DOHH2 (cell line): ENCODE data around the gene UMODL1.

Source experiments
- H3F3A ChIP-seq: fragments of 200-600 bp; sonication (generic), shearing (Covaris generic); 2 replicates; pipeline ENCODE4 v1.6.0; 2016; ENCODE audit warnings: antibody characterized with exemption, mild to moderate bottlenecking; ENCODE audit not compliant: control insufficient read depth, insufficient read depth
- H3K27ac ChIP-seq: fragments of 200-600 bp; sonication (generic); 2 replicates; pipeline ENCODE4 v1.5.1; 2014; ENCODE audit warnings: low read depth, mild to moderate bottlenecking, low read length, moderate library complexity
- H3K27me3 ChIP-seq: fragments of 200-600 bp; sonication (generic); 2 replicates; pipeline ENCODE4 v1.6.1; 2014; ENCODE audit warnings: mild to moderate bottlenecking, low read length, mixed read lengths; ENCODE audit not compliant: control insufficient read depth
- H3K36me3 ChIP-seq: fragments of 200-600 bp; sonication (generic); 2 replicates; pipeline ENCODE4 v1.6.1; 2014; ENCODE audit warnings: mild to moderate bottlenecking, low read length, moderate library complexity, mixed read lengths; ENCODE audit not compliant: control insufficient read depth
- H3K4me1 ChIP-seq: fragments of 200-600 bp; sonication (generic); 2 replicates; pipeline ENCODE4 v1.6.1; 2014; ENCODE audit warnings: mild to moderate bottlenecking, low read length, mixed read lengths; ENCODE audit not compliant: control insufficient read depth
- H3K4me2 ChIP-seq: fragments of 200-600 bp; sonication (generic); 2 replicates; pipeline ENCODE4 v1.6.0; 2014; ENCODE audit warnings: mild to moderate bottlenecking, low read length, moderate library complexity
- H3K4me3 ChIP-seq: fragments of 200-600 bp; sonication (generic); 2 replicates; pipeline ENCODE4 v1.5.1; 2014; ENCODE audit warnings: mild to moderate bottlenecking, low read length, mixed read lengths
- H3K79me2 ChIP-seq: fragments of 200-600 bp; sonication (generic); 2 replicates; pipeline ENCODE4 v1.6.1; 2014; ENCODE audit warnings: mild to moderate bottlenecking, low read length, mixed read lengths; ENCODE audit not compliant: control insufficient read depth
- H3K9me2 ChIP-seq: fragments of 200-600 bp; sonication (generic); replicated peaks from 2 replicates; pipeline ENCODE4 v1.6.1; 2014; ENCODE audit warnings: mild to moderate bottlenecking, low read length, mixed read lengths; ENCODE audit not compliant: control insufficient read depth
- H3K9me3 ChIP-seq: fragments of 200-600 bp; sonication (generic); 2 replicates; pipeline ENCODE4 v1.6.1; 2014; ENCODE audit warnings: antibody characterized with exemption, low read length, mixed read lengths; ENCODE audit not compliant: control insufficient read depth, insufficient read depth
- H4K20me1 ChIP-seq: fragments of 200-600 bp; sonication (generic); 2 replicates; pipeline ENCODE4 v1.6.0; 2014; ENCODE audit warnings: low read depth, mild to moderate bottlenecking, antibody characterized with exemption, low read length, moderate library complexity; ENCODE audit not compliant: control insufficient read depth, insufficient read depth
- EZH2phosphoT487 ChIP-seq: fragments of 200-600 bp; sonication (generic); IDR thresholded peaks from 2 replicates; pipeline ENCODE4 v1.6.1; 2017; ENCODE audit warnings: borderline replicate concordance, mild to moderate bottlenecking, antibody characterized with exemption, low read length, moderate library complexity, mixed read lengths
- TF ChIP-seq, protein P1 (sequence below): fragments of 200-600 bp; sonication (generic); IDR thresholded peaks from one replicate; pipeline ENCODE4 v1.5.1; 2014; ENCODE audit warnings: antibody characterized with exemption, mild to moderate bottlenecking, low read depth, low read length; ENCODE audit not compliant: poor library complexity, severe bottlenecking

Gene UMODL1

DNA sequence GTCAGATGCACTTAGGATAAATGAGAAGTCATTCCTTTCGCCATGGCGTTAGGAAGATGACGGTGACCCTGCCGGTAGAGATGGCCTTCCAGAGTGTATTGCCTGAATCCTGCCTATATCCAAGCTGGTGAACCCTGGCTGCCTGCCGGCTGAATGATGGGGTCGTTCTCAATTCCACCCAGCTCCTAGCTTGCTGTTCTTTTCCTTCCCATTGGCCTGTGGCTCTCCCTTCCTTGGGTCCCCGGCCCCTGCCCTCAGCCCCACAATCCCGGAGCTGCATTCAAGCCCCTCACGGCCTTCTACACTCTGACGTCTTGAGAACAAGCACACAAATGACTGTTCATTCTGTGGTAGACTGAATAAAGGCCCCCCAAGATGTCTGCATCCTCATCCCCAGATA is 32.7 kb upstream of the UMODL1 start:
- no peak overlapping the region for H3K4me3 ChIP-seq
- no peak for TF ChIP-seq EZH2phosphoT487
- TF ChIP-seq, protein P1, sequence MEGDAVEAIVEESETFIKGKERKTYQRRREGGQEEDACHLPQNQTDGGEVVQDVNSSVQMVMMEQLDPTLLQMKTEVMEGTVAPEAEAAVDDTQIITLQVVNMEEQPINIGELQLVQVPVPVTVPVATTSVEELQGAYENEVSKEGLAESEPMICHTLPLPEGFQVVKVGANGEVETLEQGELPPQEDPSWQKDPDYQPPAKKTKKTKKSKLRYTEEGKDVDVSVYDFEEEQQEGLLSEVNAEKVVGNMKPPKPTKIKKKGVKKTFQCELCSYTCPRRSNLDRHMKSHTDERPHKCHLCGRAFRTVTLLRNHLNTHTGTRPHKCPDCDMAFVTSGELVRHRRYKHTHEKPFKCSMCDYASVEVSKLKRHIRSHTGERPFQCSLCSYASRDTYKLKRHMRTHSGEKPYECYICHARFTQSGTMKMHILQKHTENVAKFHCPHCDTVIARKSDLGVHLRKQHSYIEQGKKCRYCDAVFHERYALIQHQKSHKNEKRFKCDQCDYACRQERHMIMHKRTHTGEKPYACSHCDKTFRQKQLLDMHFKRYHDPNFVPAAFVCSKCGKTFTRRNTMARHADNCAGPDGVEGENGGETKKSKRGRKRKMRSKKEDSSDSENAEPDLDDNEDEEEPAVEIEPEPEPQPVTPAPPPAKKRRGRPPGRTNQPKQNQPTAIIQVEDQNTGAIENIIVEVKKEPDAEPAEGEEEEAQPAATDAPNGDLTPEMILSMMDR: no peak
- H3K4me1 ChIP-seq: peaks cover 7% of the 10 kb centered on the region; the same call in 1 of the 2 replicates
- no peaks in the 10 kb centered on the region for H3K36me3 ChIP-seq
- H3K9me2 ChIP-seq: no peaks in the 10 kb centered on the region
- H3K4me2 ChIP-seq: no peak overlapping the region
- H4K20me1 ChIP-seq: no peaks in the 10 kb centered on the region
- H3K79me2 ChIP-seq: no peaks in the 10 kb centered on the region
- H3F3A ChIP-seq: no peaks in the 10 kb centered on the region
- H3K27ac ChIP-seq: no peak overlapping the region
- H3K27me3 ChIP-seq: no peaks in the 10 kb centered on the region
- no peaks in the 10 kb centered on the region for H3K9me3 ChIP-seq

DNA sequence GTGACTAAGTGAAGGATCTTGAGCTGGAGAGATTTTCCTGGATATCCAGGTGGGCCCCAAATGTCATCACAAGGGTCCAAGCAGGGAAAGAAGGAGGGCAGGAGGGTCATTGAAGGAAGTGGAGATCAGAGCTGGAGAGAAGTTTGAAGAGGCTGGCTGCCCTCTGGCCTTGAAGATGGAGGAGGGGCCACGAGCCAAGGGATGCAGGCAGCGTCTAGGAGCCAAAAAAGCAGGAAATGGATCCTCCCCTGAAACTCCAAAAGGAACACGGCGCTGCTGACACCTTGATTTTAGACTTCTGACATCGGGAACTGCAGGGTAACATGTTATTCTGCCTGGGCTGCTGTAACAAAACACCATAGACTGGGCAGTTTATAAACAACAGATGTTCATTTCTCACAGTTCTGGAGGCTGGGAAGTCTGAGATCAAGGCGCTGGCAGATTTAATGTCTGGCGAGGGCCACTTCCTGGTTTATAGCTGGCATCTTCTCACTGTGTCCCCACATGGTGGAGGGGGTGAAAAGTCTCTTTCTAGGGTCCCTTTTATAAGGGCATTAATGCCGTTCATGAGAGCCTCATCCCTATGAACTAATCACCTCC is 32.2 kb upstream of the UMODL1 start:
- peaks cover 7% of the 10 kb centered on the region; the same call in 1 of the 2 replicates for H3K4me1 ChIP-seq
- H3K9me2 ChIP-seq: no peaks in the 10 kb centered on the region
- no peaks in the 10 kb centered on the region for H3K9me3 ChIP-seq
- no peak overlapping the region for H3K27ac ChIP-seq
- no peaks in the 10 kb centered on the region for H3K79me2 ChIP-seq
- H4K20me1 ChIP-seq: no peaks in the 10 kb centered on the region
- no peaks in the 10 kb centered on the region for H3K27me3 ChIP-seq
- H3F3A ChIP-seq: no peaks in the 10 kb centered on the region
- TF ChIP-seq, protein P1: no peak
- no peak for TF ChIP-seq EZH2phosphoT487
- no peak overlapping the region for H3K4me2 ChIP-seq
- no peaks in the 10 kb centered on the region for H3K36me3 ChIP-seq
- no peak overlapping the region for H3K4me3 ChIP-seq

DNA sequence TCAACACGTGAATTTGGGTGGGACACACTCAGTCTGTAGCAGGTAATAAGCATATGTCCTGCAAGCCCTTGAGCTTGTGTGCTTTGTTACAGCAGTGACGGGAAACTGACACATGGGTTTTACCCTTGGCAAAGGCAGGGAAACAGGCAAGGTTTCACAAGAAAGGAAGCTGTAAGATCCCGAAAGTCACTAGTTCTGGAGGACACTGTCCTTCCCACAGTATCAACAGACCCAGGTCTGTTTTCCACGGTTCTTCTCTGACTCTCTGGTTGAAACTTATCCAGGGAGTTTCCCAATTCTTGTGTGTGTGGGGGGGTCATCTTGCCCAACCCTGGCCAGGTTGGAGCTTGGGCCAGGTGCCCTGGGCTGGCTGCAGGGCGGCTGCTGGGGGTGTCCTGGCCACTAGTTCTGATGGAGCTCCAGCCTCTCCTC is 31.6 kb upstream of the UMODL1 start:
- no peak for TF ChIP-seq EZH2phosphoT487
- TF ChIP-seq, protein P1: no peak
- no peak overlapping the region for H3K27ac ChIP-seq

More for the DNA sequence above, 31.6 kb upstream of the UMODL1 start:
- H3K9me3 ChIP-seq: no peaks in the 10 kb centered on the region
- H4K20me1 ChIP-seq: no peaks in the 10 kb centered on the region
- no peaks in the 10 kb centered on the region for H3K9me2 ChIP-seq
- no peaks in the 10 kb centered on the region for H3K36me3 ChIP-seq
- no peak overlapping the region for H3K4me2 ChIP-seq
- H3K4me3 ChIP-seq: no peak overlapping the region
- H3K4me1 ChIP-seq: peaks cover 7% of the 10 kb centered on the region; the same call in 1 of the 2 replicates
- H3F3A ChIP-seq: no peaks in the 10 kb centered on the region
- H3K27me3 ChIP-seq: no peaks in the 10 kb centered on the region
- H3K79me2 ChIP-seq: no peaks in the 10 kb centered on the region
